ENCODE results near the gene MRC1.

Gene MRC1

DNA sequence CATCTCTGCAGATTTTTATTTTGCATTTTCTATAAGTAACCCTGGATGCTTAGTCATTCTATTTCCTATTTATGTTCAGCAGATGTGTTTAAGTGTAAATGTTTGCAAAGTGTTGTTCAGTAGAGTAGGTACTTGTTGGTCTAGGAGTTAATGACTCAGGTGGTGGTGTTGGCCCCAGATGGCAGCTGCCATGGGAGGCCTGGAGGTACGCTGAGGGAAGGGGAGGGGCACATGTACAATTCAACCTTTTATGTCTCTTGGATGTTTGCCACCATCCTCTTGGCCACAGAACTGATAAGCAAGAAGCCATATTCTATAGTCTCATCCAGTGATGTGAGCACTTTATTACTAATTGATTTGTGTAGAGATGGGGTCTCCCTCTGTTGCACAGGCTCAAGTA is 74.5 kb downstream of the MRC1 start:
- Histone ChIP-seq H2BK5ac (ENCODE audit: low read depth, low read length, poor library complexity) (no peak overlapping the region), H2BK120ac (ENCODE audit: insufficient read depth, low read length, poor library complexity) (no peak overlapping the region), H4K8ac (ENCODE audit: low read depth, low read length) (no peak overlapping the region), H3K4ac (ENCODE audit: low read depth, low read length) (no peak overlapping the region), H3K9me3 (ENCODE audit: insufficient read depth, low read depth, low read length) (no peaks in the 10 kb centered on the region), H3K18ac (ENCODE audit: low read length) (no peak overlapping the region), H3K4me1 (ENCODE audit: control insufficient read depth in 1 of 2, insufficient read depth in 2 of 2, low read length in 2 of 2) (no peaks in the 10 kb centered on the region), H3K36me3 (ENCODE audit: control insufficient read depth in 1 of 2, insufficient read depth in 2 of 2, low read length in 2 of 2) (no peaks in the 10 kb centered on the region), H2BK12ac (ENCODE audit: low read length) (no peak overlapping the region), H2AK5ac (ENCODE audit: low read length) (no peak overlapping the region), H3K14ac (ENCODE audit: low read length) (no peak overlapping the region), H3K79me1 (ENCODE audit: low read length) (no peaks in the 10 kb centered on the region), H3K9ac (ENCODE audit: low read length) (no peak overlapping the region), H2AFZ (ENCODE audit: insufficient read depth, low read length, poor library complexity) (no peak overlapping the region), H3K4me3 (ENCODE audit: low read depth, low read length) (no peak overlapping the region), H3K27ac (ENCODE audit: low read depth, low read length) (no peak overlapping the region), H3K4me2 (ENCODE audit: low read length) (no peak overlapping the region), H4K12ac (ENCODE audit: low read depth, low read length) (no peak overlapping the region), H3K27me3 (ENCODE audit: insufficient read depth, low read length) (no peaks in the 10 kb centered on the region), H3K79me2 (ENCODE audit: control insufficient read depth, insufficient read depth, low read length, poor library complexity) (no peaks in the 10 kb centered on the region), H4K91ac (ENCODE audit: low read depth, low read length) (no peak overlapping the region), H3K23ac (ENCODE audit: low read length) (no peak overlapping the region)
- no CpG with 5 or more reads among the region's 1 CpG for WGBS (ENCODE audit: extremely low coverage, insufficient coverage, insufficient read length)
- DNase-seq, result no peak

DNA sequence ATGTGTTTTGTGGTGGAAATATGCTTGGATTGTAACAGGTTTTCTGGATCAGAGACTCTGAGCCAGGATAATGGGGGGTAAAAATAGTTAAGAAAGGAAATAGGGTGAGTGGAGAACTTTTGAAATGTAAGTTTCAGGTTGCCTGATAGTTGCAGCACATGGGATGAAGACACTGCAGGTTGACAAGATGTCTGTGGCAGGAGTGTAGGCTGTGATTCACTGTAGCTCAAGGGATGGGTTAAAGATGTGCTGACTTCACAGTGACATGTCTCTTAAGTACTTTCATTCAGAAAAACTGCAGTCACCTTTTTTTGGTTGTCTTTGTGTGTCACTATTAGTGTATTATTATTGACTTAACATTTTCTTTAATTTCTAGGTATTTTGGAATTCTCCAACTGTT is 79.0 kb downstream of the MRC1 start:
- H2AFZ ChIP-seq (ENCODE audit: insufficient read depth, low read length, poor library complexity), result no peak overlapping the region
- no peaks in the 10 kb centered on the region for H3K9me3 ChIP-seq (ENCODE audit: insufficient read depth, low read depth, low read length)
- no peaks in the 10 kb centered on the region for H3K36me3 ChIP-seq (ENCODE audit: control insufficient read depth in 1 of 2, insufficient read depth in 2 of 2, low read length in 2 of 2)
- no peak overlapping the region for H2BK5ac ChIP-seq (ENCODE audit: low read depth, low read length, poor library complexity)
- no peak overlapping the region for H2BK12ac ChIP-seq (ENCODE audit: low read length)
- H3K79me1 ChIP-seq (ENCODE audit: low read length), result no peaks in the 10 kb centered on the region
- DNase-seq, result no peak
- no peak overlapping the region for H4K12ac ChIP-seq (ENCODE audit: low read depth, low read length)
- no peak overlapping the region for H3K23ac ChIP-seq (ENCODE audit: low read length)
- H2BK120ac ChIP-seq (ENCODE audit: insufficient read depth, low read length, poor library complexity), result no peak overlapping the region
- H3K9ac ChIP-seq (ENCODE audit: low read length), result no peak overlapping the region
- H3K4ac ChIP-seq (ENCODE audit: low read depth, low read length), result no peak overlapping the region
- H4K91ac ChIP-seq (ENCODE audit: low read depth, low read length), result no peak overlapping the region
- H3K4me3 ChIP-seq (ENCODE audit: low read depth, low read length), result no peak overlapping the region
- H3K27me3 ChIP-seq (ENCODE audit: insufficient read depth, low read length), result no peaks in the 10 kb centered on the region
- H3K4me2 ChIP-seq (ENCODE audit: low read length), result no peak overlapping the region
- no peak overlapping the region for H3K14ac ChIP-seq (ENCODE audit: low read length)
- no peaks in the 10 kb centered on the region for H3K79me2 ChIP-seq (ENCODE audit: control insufficient read depth, insufficient read depth, low read length, poor library complexity)
- H2AK5ac ChIP-seq (ENCODE audit: low read length), result no peak overlapping the region
- H3K4me1 ChIP-seq (ENCODE audit: control insufficient read depth in 1 of 2, insufficient read depth in 2 of 2, low read length in 2 of 2), result no peaks in the 10 kb centered on the region
- H4K8ac ChIP-seq (ENCODE audit: low read depth, low read length), result no peak overlapping the region
- no peak overlapping the region for H3K18ac ChIP-seq (ENCODE audit: low read length)
- no peak overlapping the region for H3K27ac ChIP-seq (ENCODE audit: low read depth, low read length)

DNA sequence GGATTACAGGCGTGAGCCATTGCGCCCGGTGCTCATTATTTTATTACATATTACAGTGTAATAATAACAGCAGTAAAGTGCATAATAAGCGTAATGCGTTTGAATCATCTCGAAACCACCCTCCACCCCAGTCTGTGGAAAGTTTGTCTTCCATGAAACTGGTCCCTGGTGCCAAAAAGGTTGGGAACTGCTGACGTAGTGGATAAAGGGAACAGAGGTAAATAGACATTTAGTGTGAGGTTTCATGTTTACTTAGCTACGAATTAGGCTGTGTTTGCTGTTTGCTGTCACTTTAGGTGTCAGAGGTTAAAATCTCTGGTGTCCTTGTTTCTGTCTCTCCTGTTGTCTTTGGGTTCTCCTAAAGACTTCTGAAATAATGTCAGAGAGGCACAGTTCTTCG is 82.3 kb downstream of the MRC1 start:
- no peak overlapping the region for H3K4ac ChIP-seq (ENCODE audit: low read depth, low read length)
- no peak overlapping the region for H3K4me2 ChIP-seq (ENCODE audit: low read length)
- H3K79me2 ChIP-seq (ENCODE audit: control insufficient read depth, insufficient read depth, low read length, poor library complexity), result no peaks in the 10 kb centered on the region
- no peak overlapping the region for H2AK5ac ChIP-seq (ENCODE audit: low read length)
- no peak overlapping the region for H3K18ac ChIP-seq (ENCODE audit: low read length)
- H4K8ac ChIP-seq (ENCODE audit: low read depth, low read length), result no peak overlapping the region
- H3K4me3 ChIP-seq (ENCODE audit: low read depth, low read length), result no peak overlapping the region
- H4K91ac ChIP-seq (ENCODE audit: low read depth, low read length), result no peak overlapping the region
- H2BK5ac ChIP-seq (ENCODE audit: low read depth, low read length, poor library complexity), result no peak overlapping the region
- H3K23ac ChIP-seq (ENCODE audit: low read length), result no peak overlapping the region
- no peak overlapping the region for H2BK12ac ChIP-seq (ENCODE audit: low read length)
- no peak overlapping the region for H4K12ac ChIP-seq (ENCODE audit: low read depth, low read length)
- no peak overlapping the region for H2AFZ ChIP-seq (ENCODE audit: insufficient read depth, low read length, poor library complexity)
- no peaks in the 10 kb centered on the region for H3K27me3 ChIP-seq (ENCODE audit: insufficient read depth, low read length)
- H3K36me3 ChIP-seq (ENCODE audit: control insufficient read depth in 1 of 2, insufficient read depth in 2 of 2, low read length in 2 of 2), result no peaks in the 10 kb centered on the region
- H3K14ac ChIP-seq (ENCODE audit: low read length), result no peak overlapping the region
- no CpG with 5 or more reads among the region's 9 CpGs for WGBS (ENCODE audit: extremely low coverage, insufficient coverage, insufficient read length)
- H2BK120ac ChIP-seq (ENCODE audit: insufficient read depth, low read length, poor library complexity), result no peak overlapping the region
- H3K9me3 ChIP-seq (ENCODE audit: insufficient read depth, low read depth, low read length), result no peaks in the 10 kb centered on the region
- H3K9ac ChIP-seq (ENCODE audit: low read length), result no peak overlapping the region
- no peaks in the 10 kb centered on the region for H3K79me1 ChIP-seq (ENCODE audit: low read length)
- H3K27ac ChIP-seq (ENCODE audit: low read depth, low read length), result no peak overlapping the region
- no peaks in the 10 kb centered on the region for H3K4me1 ChIP-seq (ENCODE audit: control insufficient read depth in 1 of 2, insufficient read depth in 2 of 2, low read length in 2 of 2)
- no peak for DNase-seq

DNA sequence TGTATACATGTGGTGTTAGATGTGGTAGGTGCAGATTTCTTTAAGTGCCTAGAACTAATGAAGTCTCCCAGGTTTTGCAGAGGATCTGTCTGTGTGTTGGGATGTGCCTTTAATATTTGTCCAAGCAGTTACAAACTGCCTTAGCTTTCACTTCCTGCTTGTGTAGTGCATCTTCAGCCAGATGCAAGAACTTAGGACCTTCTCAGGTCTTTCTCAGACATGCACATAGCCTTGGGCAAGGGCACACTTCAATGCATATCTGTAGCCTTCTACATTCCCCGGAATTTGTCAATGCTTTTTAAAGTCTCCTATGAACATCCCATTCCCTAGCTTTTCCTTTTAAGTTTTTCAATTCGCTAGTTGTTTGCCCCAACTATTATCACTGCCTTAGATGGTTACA is 95.4 kb downstream of the MRC1 start:
- no peaks in the 10 kb centered on the region for H3K79me1 ChIP-seq (ENCODE audit: low read length)
- no peak overlapping the region for H2BK12ac ChIP-seq (ENCODE audit: low read length)
- no peak overlapping the region for H3K23ac ChIP-seq (ENCODE audit: low read length)
- no peak overlapping the region for H4K8ac ChIP-seq (ENCODE audit: low read depth, low read length)
- no peaks in the 10 kb centered on the region for H3K4me1 ChIP-seq (ENCODE audit: control insufficient read depth in 1 of 2, insufficient read depth in 2 of 2, low read length in 2 of 2)
- H4K12ac ChIP-seq (ENCODE audit: low read depth, low read length), result no peak overlapping the region
- no CpG with 5 or more reads among the region's 2 CpGs for WGBS (ENCODE audit: extremely low coverage, insufficient coverage, insufficient read length)
- no peaks in the 10 kb centered on the region for H3K79me2 ChIP-seq (ENCODE audit: control insufficient read depth, insufficient read depth, low read length, poor library complexity)
- no peak overlapping the region for H2BK5ac ChIP-seq (ENCODE audit: low read depth, low read length, poor library complexity)
- H2AK5ac ChIP-seq (ENCODE audit: low read length), result no peak overlapping the region
- H3K27ac ChIP-seq (ENCODE audit: low read depth, low read length), result no peak overlapping the region
- DNase-seq, result peak in 1 of 2 donors; percentile 4
- H3K4me2 ChIP-seq (ENCODE audit: low read length), result no peak overlapping the region
- no peak overlapping the region for H3K18ac ChIP-seq (ENCODE audit: low read length)
- no peak overlapping the region for H2BK120ac ChIP-seq (ENCODE audit: insufficient read depth, low read length, poor library complexity)
- H3K27me3 ChIP-seq (ENCODE audit: insufficient read depth, low read length), result no peaks in the 10 kb centered on the region
- no peak overlapping the region for H3K4me3 ChIP-seq (ENCODE audit: low read depth, low read length)
- no peak overlapping the region for H3K14ac ChIP-seq (ENCODE audit: low read length)
- H2AFZ ChIP-seq (ENCODE audit: insufficient read depth, low read length, poor library complexity), result no peak overlapping the region
- H3K9me3 ChIP-seq (ENCODE audit: insufficient read depth, low read depth, low read length), result no peaks in the 10 kb centered on the region
- no peak overlapping the region for H4K91ac ChIP-seq (ENCODE audit: low read depth, low read length)
- no peak overlapping the region for H3K9ac ChIP-seq (ENCODE audit: low read length)
- H3K36me3 ChIP-seq (ENCODE audit: control insufficient read depth in 1 of 2, insufficient read depth in 2 of 2, low read length in 2 of 2), result no peaks in the 10 kb centered on the region
- no peak overlapping the region for H3K4ac ChIP-seq (ENCODE audit: low read depth, low read length)

DNA sequence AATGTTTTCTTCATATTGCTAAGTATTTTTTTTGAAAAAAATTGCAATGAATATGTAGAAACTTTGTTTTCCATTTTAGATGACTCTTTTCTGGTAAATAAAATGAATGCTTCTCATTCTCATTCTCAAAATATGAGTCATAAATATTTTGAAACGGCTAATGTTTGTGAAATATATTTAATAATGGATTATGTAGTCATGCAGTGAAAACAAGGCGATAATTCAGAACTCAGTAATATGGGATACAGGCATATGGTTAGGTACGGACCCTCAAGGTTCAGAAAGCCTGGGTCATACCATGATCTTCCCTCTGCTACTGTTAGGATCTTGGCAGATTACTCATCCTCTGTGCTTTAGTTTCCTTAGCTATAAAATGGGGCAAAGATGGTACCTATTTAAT is 96.3 kb downstream of the MRC1 start:
- H4K91ac ChIP-seq (ENCODE audit: low read depth, low read length), result no peak overlapping the region
- no peak overlapping the region for H3K4me2 ChIP-seq (ENCODE audit: low read length)
- peak in 1 of 2 donors; percentile 49 for DNase-seq
- no peak overlapping the region for H4K8ac ChIP-seq (ENCODE audit: low read depth, low read length)
- no peaks in the 10 kb centered on the region for H3K79me1 ChIP-seq (ENCODE audit: low read length)
- no peak overlapping the region for H3K4ac ChIP-seq (ENCODE audit: low read depth, low read length)
- H2AK5ac ChIP-seq (ENCODE audit: low read length), result no peak overlapping the region
- no peak overlapping the region for H3K9ac ChIP-seq (ENCODE audit: low read length)
- no peak overlapping the region for H2BK12ac ChIP-seq (ENCODE audit: low read length)
- no peak overlapping the region for H2BK120ac ChIP-seq (ENCODE audit: insufficient read depth, low read length, poor library complexity)
- no peak overlapping the region for H3K27ac ChIP-seq (ENCODE audit: low read depth, low read length)
- no peaks in the 10 kb centered on the region for H3K4me1 ChIP-seq (ENCODE audit: control insufficient read depth in 1 of 2, insufficient read depth in 2 of 2, low read length in 2 of 2)
- no peak overlapping the region for H3K14ac ChIP-seq (ENCODE audit: low read length)
- H3K36me3 ChIP-seq (ENCODE audit: control insufficient read depth in 1 of 2, insufficient read depth in 2 of 2, low read length in 2 of 2), result no peaks in the 10 kb centered on the region
- no CpG with 5 or more reads among the region's 3 CpGs for WGBS (ENCODE audit: extremely low coverage, insufficient coverage, insufficient read length)
- H3K18ac ChIP-seq (ENCODE audit: low read length), result no peak overlapping the region
- H3K27me3 ChIP-seq (ENCODE audit: insufficient read depth, low read length), result no peaks in the 10 kb centered on the region
- H2AFZ ChIP-seq (ENCODE audit: insufficient read depth, low read length, poor library complexity), result no peak overlapping the region
- no peak overlapping the region for H2BK5ac ChIP-seq (ENCODE audit: low read depth, low read length, poor library complexity)
- no peak overlapping the region for H4K12ac ChIP-seq (ENCODE audit: low read depth, low read length)
- H3K4me3 ChIP-seq (ENCODE audit: low read depth, low read length), result no peak overlapping the region
- no peaks in the 10 kb centered on the region for H3K79me2 ChIP-seq (ENCODE audit: control insufficient read depth, insufficient read depth, low read length, poor library complexity)
- no peak overlapping the region for H3K23ac ChIP-seq (ENCODE audit: low read length)
- no peaks in the 10 kb centered on the region for H3K9me3 ChIP-seq (ENCODE audit: insufficient read depth, low read depth, low read length)

Data from trophoblast cell (in vitro differentiated cells and primary cell).